Esophagus squamous epithelium (tissue), 4 donors: Measurements from ENCODE around the gene USH2A.

ENCODE experiments used
- CTCF ChIP-seq, 6 experiments: fragments of 450-650 bp in 4 of 6; fragments of 200-600 bp in 2 of 6; sonication (generic) in 2 of 6; IDR thresholded peaks; one replicate each; pipeline ENCODE4 v1.5.1; 2016 to 2019; ENCODE audit warnings: antibody characterized with exemption in 6 of 6, mild to moderate bottlenecking in 4 of 6, moderate library complexity in 4 of 6
- POLR2A ChIP-seq, 4 donors: fragments of 450-650 bp; IDR thresholded peaks; one replicate each; pipeline ENCODE4 v1.6.1; 2017; ENCODE audit warnings: antibody characterized with exemption in 4 of 4, mild to moderate bottlenecking in 4 of 4, moderate library complexity in 3 of 4

DNA sequence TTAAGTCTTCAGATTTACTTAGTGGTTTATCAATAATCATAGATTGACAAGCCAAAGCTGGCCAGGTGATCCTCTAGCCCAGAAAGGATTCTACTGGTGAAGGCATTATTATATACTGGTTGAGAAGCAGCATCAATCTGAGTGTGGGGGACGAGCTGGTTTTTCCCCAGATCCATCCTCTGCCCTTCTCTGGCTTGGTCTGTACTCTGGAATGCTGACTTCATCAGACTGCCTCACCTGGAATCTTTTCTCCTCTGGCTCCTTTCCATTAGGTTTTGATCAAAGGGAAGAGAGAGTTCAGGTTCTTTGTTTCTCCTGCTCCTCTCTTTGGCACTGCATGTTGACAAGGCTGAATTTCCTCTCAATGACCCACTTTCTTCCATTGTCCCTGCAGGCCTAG lies 762.2 kb downstream of the USH2A start:
- TF ChIP-seq CTCF (IDR thresholded peaks at IDR 0.05) (no peak), POLR2A (IDR thresholded peaks at IDR 0.05) (no peak)
